PC-3 (cell line): ENCODE measurements around the gene MAGI2.

ENCODE experiments used
- CTCF ChIP-seq: fragments of 300-600 bp; sonication (generic); conservative IDR thresholded peaks from 2 replicates; pipeline ENCODE4 v1.5.1; 2017; ENCODE audit warnings: antibody characterized with exemption, low read depth, mild to moderate bottlenecking, low read length
- EZH2 ChIP-seq: fragments of 300-600 bp; sonication (generic); IDR thresholded peaks from one replicate; pipeline ENCODE4 v1.6.1; 2017; ENCODE audit warnings: antibody characterized with exemption, mild to moderate bottlenecking, low read length; ENCODE audit not compliant: unreplicated experiment

DNA sequence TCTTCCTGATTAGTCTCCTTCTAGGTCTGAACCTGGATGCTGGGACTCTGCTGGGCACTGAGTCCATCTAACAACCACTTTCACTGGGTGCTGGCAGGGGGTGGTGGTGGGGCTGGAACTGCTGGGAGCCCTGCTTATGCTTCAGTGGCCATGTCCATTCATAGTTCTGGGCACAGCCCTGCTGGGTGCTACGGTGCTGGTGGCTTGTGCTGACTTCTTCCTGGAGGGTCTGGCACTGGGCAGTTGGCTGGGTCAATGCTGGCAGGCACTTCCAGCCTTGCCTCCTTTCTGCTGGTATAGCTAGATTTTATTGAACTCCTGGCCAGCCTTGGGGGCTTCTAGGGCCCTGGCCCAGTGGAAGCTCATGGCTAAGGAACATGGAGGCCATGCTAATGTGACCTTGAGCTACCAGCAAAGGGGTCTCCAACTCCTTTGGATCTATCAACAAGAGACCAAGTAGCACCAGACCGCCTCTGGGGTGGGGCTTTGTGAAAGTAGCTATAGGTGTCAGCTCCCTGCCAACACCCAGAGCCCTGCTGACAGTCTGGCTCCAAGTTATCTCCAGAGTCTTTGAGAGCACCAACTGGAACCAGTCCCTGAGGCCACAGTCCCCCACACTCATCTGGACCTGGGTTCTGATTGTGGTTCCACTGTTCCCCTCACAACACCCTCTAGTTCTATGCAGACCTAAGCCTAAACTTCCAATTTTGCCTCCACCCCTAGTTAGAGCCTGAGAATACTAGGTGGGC lies 99.6 kb downstream of the MAGI2 start:
- TF ChIP-seq CTCF (no peak), EZH2 (no peak)
